ENCODE results near the gene SLC35G2.

- TF ChIP-seq, protein P1, sequence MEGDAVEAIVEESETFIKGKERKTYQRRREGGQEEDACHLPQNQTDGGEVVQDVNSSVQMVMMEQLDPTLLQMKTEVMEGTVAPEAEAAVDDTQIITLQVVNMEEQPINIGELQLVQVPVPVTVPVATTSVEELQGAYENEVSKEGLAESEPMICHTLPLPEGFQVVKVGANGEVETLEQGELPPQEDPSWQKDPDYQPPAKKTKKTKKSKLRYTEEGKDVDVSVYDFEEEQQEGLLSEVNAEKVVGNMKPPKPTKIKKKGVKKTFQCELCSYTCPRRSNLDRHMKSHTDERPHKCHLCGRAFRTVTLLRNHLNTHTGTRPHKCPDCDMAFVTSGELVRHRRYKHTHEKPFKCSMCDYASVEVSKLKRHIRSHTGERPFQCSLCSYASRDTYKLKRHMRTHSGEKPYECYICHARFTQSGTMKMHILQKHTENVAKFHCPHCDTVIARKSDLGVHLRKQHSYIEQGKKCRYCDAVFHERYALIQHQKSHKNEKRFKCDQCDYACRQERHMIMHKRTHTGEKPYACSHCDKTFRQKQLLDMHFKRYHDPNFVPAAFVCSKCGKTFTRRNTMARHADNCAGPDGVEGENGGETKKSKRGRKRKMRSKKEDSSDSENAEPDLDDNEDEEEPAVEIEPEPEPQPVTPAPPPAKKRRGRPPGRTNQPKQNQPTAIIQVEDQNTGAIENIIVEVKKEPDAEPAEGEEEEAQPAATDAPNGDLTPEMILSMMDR (IDR thresholded peaks at IDR 0.05; ENCODE audit: low read length) = no peak
- TF ChIP-seq EZH2phosphoT487 (IDR thresholded peaks at IDR 0.05; ENCODE audit: low read length) = no peak
Observed at GRCh38 chr3:136885357-136886213, 66.7 kb downstream of the SLC35G2 start.
